Osteoblast (primary cell): Measurements from ENCODE around the gene ADCY5. TPM values are rescaled to one million over a fixed set of nuclear protein-coding genes. Genes with fewer than 3 reads are reported as not detected.

Source experiments
- DNase-seq: peaks from one replicate; pipeline ENCODE4 v3.0.0; 2011; ENCODE audit warnings: low spot score, mixed read lengths; ENCODE audit not compliant: insufficient read length; ENCODE audit errors: missing footprints
- H2AFZ ChIP-seq: 2 replicates; pipeline ENCODE4 v1.6.0; 2011; ENCODE audit warnings: mild to moderate bottlenecking, low read length
- H3K27ac ChIP-seq: 2 replicates; pipeline ENCODE4 v1.5.1; 2011; ENCODE audit warnings: mild to moderate bottlenecking, low read depth, low read length, moderate library complexity
- H3K27me3 ChIP-seq: 2 replicates; pipeline ENCODE4 v1.6.0; 2012; ENCODE audit warnings: mild to moderate bottlenecking, control low read depth, inconsistent platforms, low read length, moderate library complexity; ENCODE audit not compliant: insufficient read depth
- H3K36me3 ChIP-seq: 2 replicates; pipeline ENCODE4 v1.5.1; 2011; ENCODE audit warnings: mild to moderate bottlenecking, low read length, control low read depth, moderate library complexity; ENCODE audit not compliant: insufficient read depth
- H3K4me1 ChIP-seq: 2 replicates; pipeline ENCODE4 v1.5.1; 2011; ENCODE audit warnings: mild to moderate bottlenecking, low read length, control low read depth, moderate library complexity; ENCODE audit not compliant: insufficient read depth
- H3K4me2 ChIP-seq: 2 replicates; pipeline ENCODE4 v1.6.0; 2011; ENCODE audit warnings: mild to moderate bottlenecking, low read length; ENCODE audit not compliant: insufficient read depth
- H3K4me3 ChIP-seq: fragments of 200-600 bp; sonication (generic); 3 replicates; pipeline ENCODE4 v1.5.1; 2012; ENCODE audit warnings: mild to moderate bottlenecking, low read length, inconsistent platforms; ENCODE audit not compliant: insufficient read depth
- H3K79me2 ChIP-seq: 2 replicates; pipeline ENCODE4 v1.6.0; 2012; ENCODE audit warnings: mild to moderate bottlenecking, low read length, control low read depth, inconsistent platforms; ENCODE audit not compliant: insufficient read depth
- H3K9me3 ChIP-seq: 2 replicates; pipeline ENCODE4 v1.5.1; 2011; ENCODE audit warnings: low read depth, low read length, control low read depth
- H4K20me1 ChIP-seq: 2 replicates; pipeline ENCODE4 v1.6.0; 2012; ENCODE audit warnings: mild to moderate bottlenecking, low read length, control low read depth; ENCODE audit not compliant: insufficient read depth
- CTCF ChIP-seq: IDR thresholded peaks from 2 replicates; pipeline ENCODE4 v1.5.1; 2011; ENCODE audit warnings: mild to moderate bottlenecking, low read depth, low read length, moderate library complexity; ENCODE audit errors: extremely low read depth
- total RNA-seq: library from RNA; depleted of rRNA; stranded (reverse); fragments of >200 nt; gene quantifications from 2 replicates; pipeline ENCODE4 v1.2.3, GENCODE V29; 2012

The ADCY5 gene
- total RNA-seq, 1 donor: 0.72 TPM

GRCh38 chr3:123386477-123387040 lies 62.3 kb downstream of the ADCY5 start:
- H3K4me1 ChIP-seq: no peaks in the 10 kb centered on the region
- no peak for TF ChIP-seq CTCF
- no peak for DNase-seq
- H2AFZ ChIP-seq: no peak overlapping the region
- H3K79me2 ChIP-seq: no peaks in the 10 kb centered on the region
- H3K4me2 ChIP-seq: no peak overlapping the region
- no peak overlapping the region for H3K27ac ChIP-seq
- H4K20me1 ChIP-seq: no peaks in the 10 kb centered on the region
- H3K36me3 ChIP-seq: no peaks in the 10 kb centered on the region
- H3K9me3 ChIP-seq: no peaks in the 10 kb centered on the region
- H3K27me3 ChIP-seq: no peaks in the 10 kb centered on the region
- H3K4me3 ChIP-seq: no peak overlapping the region

GRCh38 chr3:123385981-123386380 lies 62.9 kb downstream of the ADCY5 start:
- no peak overlapping the region for H3K4me2 ChIP-seq
- H3K4me3 ChIP-seq: no peak overlapping the region
- no peak overlapping the region for H2AFZ ChIP-seq
- H3K36me3 ChIP-seq: no peaks in the 10 kb centered on the region
- no peaks in the 10 kb centered on the region for H3K9me3 ChIP-seq
- no peak for DNase-seq
- peaks cover 3% of the 10 kb centered on the region for H3K27me3 ChIP-seq
- TF ChIP-seq CTCF: no peak
- H3K79me2 ChIP-seq: no peaks in the 10 kb centered on the region
- no peak overlapping the region for H3K27ac ChIP-seq
- H4K20me1 ChIP-seq: no peaks in the 10 kb centered on the region
- H3K4me1 ChIP-seq: no peaks in the 10 kb centered on the region

- no peak for DNase-seq
- Histone ChIP-seq H4K20me1 (no peaks in the 10 kb centered on the region), H3K79me2 (no peaks in the 10 kb centered on the region), H3K36me3 (no peaks in the 10 kb centered on the region), H3K4me1 (no peaks in the 10 kb centered on the region), H3K4me2 (no peak overlapping the region), H3K27me3 (peaks cover 3% of the 10 kb centered on the region), H3K4me3 (no peak overlapping the region), H3K27ac (no peak overlapping the region), H3K9me3 (no peaks in the 10 kb centered on the region), H2AFZ (no peak overlapping the region)
- no peak for TF ChIP-seq CTCF
Measured at GRCh38 chr3:123385499-123385898, 63.4 kb downstream of the ADCY5 start.

GRCh38 chr3:123385001-123385401 lies 63.9 kb downstream of the ADCY5 start:
- Histone ChIP-seq H3K36me3 (no peaks in the 10 kb centered on the region), H3K27ac (no peak overlapping the region), H3K4me3 (no peak overlapping the region), H2AFZ (no peak overlapping the region), H3K4me2 (no peak overlapping the region), H3K79me2 (no peaks in the 10 kb centered on the region), H4K20me1 (no peaks in the 10 kb centered on the region), H3K4me1 (no peaks in the 10 kb centered on the region), H3K27me3 (peaks cover 6% of the 10 kb centered on the region), H3K9me3 (no peaks in the 10 kb centered on the region)
- no peak for TF ChIP-seq CTCF
- DNase-seq: no peak
